ENCODE data around the gene ATP12A. TPM values are rescaled to one million over a fixed set of nuclear protein-coding genes. Genes with fewer than 3 reads are reported as not detected.

The ATP12A gene
- total RNA-seq, 4 donors from 2014 or later, result 0.27 to 40.0 (median 5.3) TPM

GRCh38 chr13:24748061-24748400 lies 67.8 kb downstream of the ATP12A start:
- 26 to 38% methylated on average over 10 of the region's 10 CpGs for WGBS, 2 donors
- no peak overlapping the region for H3K4me3 ChIP-seq (ENCODE audit: low read depth, poor library complexity, severe bottlenecking)
- no peak for DNase-seq (ENCODE audit: low spot score in 2 of 2)
- intact Hi-C loops (cut with DNase I; ENCODE audit: low total_unique reads), result no loop called here
- TF ChIP-seq, protein P1, sequence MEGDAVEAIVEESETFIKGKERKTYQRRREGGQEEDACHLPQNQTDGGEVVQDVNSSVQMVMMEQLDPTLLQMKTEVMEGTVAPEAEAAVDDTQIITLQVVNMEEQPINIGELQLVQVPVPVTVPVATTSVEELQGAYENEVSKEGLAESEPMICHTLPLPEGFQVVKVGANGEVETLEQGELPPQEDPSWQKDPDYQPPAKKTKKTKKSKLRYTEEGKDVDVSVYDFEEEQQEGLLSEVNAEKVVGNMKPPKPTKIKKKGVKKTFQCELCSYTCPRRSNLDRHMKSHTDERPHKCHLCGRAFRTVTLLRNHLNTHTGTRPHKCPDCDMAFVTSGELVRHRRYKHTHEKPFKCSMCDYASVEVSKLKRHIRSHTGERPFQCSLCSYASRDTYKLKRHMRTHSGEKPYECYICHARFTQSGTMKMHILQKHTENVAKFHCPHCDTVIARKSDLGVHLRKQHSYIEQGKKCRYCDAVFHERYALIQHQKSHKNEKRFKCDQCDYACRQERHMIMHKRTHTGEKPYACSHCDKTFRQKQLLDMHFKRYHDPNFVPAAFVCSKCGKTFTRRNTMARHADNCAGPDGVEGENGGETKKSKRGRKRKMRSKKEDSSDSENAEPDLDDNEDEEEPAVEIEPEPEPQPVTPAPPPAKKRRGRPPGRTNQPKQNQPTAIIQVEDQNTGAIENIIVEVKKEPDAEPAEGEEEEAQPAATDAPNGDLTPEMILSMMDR (IDR thresholded peaks at IDR 0.05), result no peak

DNA sequence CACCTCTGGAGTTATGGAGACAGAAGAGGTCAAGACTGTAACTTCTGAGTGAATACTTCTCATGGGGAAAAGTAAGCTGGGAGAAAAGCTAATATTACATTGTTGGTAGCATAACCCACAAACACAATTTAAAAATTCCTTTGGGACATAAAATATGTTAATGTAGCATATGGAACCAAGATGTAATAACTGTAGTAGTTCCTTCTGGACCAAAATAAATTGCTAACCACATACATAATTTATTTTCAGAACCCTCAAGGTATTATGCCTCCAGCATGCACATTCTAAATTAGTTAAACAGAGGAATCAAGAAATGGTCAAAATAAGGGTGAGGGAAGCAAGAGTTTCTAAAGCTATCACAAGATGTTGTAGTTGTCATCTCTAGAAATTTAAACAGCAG lies 79.0 kb downstream of the ATP12A start:
- no peak overlapping the region for H3K4me3 ChIP-seq (ENCODE audit: low read depth, poor library complexity, severe bottlenecking)
- DNase-seq (ENCODE audit: low spot score in 2 of 2), result no peak
- TF ChIP-seq, protein P1 (IDR thresholded peaks at IDR 0.05), result no peak
- no peak for TF ChIP-seq POLR2A (IDR thresholded peaks at IDR 0.05)
- intact Hi-C loops (cut with DNase I; ENCODE audit: low total_unique reads), result no loop called here

Other genes starting within 250 kb of the ATP12A start
- gene PARP4, start 167.6 kb upstream of the ATP12A start, total RNA-seq, result 10 to 100 TPM; 17.0 to 31.6 (median 27.8) TPM
- gene RNF17, start 83.8 kb downstream of the ATP12A start, total RNA-seq, result under 1 TPM in 1 of 4 donors, not detected in 3; 0.19 TPM

Data from lower leg skin (tissue), 4 donors.